ENCODE measurements around the gene FOSL1. TPM values are rescaled to one million over a fixed set of nuclear protein-coding genes. Genes with fewer than 3 reads are reported as not detected.
"Not testable (repeated sequence)": the region's sequence is repeated elsewhere in the genome, so short reads cannot be mapped to it uniquely, and the experiment has no call there.

The FOSL1 gene
- polyA plus RNA-seq, 3 donors: 0.07 to 0.24 (median 0.20) TPM

- DNase-seq (ENCODE audit: extremely low read depth in 1 of 11, low read depth in 9 of 11, low spot score in 4 of 11): no peak
Observed at GRCh38 chr11:65900899-65901180, 652 bp upstream of the FOSL1 start.

DNA sequence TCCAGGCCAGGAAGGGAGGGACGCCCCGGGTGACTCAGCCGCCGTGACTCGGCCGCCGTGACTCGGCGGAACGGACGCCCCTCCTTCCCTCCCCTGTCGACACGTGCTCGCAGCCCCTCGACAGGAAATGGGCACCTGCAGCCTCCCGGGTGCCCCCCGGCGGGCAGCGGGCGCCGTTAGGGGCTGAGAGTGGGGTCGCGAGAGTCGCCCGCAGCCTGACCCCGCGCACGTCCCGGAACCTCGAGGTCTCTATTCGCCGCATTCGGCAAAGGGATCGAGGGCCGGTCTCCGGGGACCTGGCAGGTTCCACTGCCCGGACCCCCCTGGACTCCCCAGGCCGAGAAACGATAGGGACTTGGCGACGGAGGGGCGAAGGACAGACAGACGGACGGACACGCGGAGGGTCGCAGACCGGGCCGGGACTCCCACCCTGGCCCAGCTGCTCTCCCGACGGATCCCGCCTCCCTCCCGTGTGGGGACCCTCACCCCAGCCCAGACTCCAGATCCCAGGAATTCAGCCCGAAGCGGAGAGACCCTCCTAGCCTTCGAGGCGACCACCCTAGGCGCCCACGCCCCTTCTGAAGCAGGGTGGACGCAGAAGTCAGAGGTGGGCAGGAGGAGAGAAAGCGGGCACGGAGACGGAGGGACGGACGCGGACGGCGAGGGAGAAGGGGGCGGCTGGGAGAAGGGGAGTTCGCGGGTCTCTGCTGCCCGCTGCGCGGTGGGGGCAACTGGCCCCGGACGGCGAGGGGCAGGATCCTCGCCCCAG lies 648 bp downstream of the FOSL1 start:
- no peak for DNase-seq (ENCODE audit: extremely low read depth in 1 of 11, low read depth in 9 of 11, low spot score in 4 of 11)

DNA sequence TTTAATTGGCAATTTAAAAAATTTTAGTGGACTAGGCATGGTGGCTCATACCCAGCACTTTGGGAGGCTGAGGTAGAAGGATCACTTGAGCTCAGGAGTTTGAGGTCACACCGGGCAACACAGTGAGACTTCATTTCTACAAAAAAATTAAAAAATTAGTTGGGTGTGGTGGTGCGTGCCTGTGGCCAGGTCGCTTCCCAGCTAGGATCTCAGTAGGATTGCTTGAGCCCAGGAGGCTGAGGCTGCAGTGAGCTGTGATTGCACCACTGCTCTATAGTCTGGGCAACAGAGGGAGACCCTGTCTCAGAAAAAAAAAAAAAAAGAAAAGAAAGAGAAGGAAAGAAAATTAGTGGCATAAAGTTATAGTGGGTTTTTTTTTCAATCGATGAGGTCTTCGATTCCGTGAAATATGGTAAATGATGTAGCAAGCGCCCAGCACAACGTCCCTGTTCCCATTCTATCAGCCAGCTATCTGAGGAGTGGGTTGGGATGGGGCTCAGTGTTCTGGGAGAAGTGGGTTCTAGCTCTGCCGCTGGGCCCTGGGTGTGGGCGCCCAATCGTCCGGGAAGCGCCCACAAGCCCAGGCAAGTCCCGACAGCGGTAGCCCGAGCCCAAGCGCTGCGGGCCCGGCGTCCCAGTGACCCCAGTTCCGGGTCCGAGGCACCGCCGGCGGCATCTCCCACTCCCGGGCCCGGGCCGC lies 1.4 kb downstream of the FOSL1 start:
- DNase-seq (ENCODE audit: extremely low read depth in 1 of 11, low read depth in 9 of 11, low spot score in 4 of 11): no peak

DNA sequence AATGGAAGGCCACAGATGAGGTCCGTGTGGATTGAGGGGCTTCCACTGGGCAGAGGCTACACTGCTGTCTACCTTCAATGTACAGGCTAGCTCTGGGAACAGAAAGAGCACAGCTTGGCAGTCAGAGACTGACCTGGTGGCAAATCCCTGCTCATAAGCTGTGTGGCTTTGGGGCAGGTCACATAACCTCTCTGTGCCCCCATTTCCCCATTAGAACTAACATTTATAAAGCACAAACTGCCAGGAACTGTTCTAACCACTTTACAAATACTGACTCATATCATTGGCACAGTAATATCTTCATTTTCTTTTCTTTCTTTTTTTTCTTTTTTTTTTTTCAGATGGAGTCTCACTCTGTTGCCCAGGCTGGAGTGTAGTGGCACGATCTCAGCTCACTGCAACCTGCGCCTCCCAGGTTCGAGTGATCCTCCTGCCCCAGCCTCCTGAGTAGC lies 3.1 kb downstream of the FOSL1 start:
- no peak for DNase-seq (ENCODE audit: extremely low read depth in 1 of 11, low read depth in 9 of 11, low spot score in 4 of 11)

GRCh38 chr11:65896034-65896999 lies 3.9 kb downstream of the FOSL1 start:
- DNase-seq (ENCODE audit: extremely low read depth in 1 of 11, low read depth in 9 of 11, low spot score in 4 of 11): no peak

GRCh38 chr11:65895482-65895981 lies 4.7 kb downstream of the FOSL1 start:
- DNase-seq (ENCODE audit: extremely low read depth in 1 of 11, low read depth in 9 of 11, low spot score in 4 of 11): no peak

DNA sequence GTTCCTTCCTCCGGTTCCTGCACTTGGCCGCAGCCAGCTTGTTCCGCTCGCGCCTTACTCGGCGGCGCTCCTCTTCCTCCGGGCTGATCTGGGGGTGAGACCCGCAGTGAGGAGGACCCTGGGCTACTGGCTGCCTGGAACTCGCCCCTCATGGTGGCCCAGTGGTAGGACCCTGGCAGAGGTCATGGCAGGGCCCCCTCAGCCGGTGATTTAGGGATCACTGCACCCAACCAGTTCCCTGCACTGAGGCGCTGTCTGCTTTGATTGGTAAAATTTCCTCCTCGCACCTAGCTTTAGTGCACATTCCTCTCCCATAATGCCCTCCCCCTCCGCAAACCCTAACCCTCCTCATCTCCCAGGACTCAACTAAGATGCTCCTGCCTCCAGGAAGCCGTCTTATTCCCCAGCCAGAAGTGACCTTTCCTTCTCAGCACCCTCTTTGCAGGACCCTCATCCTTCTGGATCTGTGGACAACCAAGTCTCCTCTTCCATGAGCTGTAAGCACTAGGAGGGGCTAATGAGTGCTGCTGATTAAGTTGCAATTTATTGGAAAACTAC lies 6.1 kb downstream of the FOSL1 start:
- DNase-seq (ENCODE audit: extremely low read depth in 1 of 11, low read depth in 9 of 11, low spot score in 4 of 11): no peak

- DNase-seq (ENCODE audit: extremely low read depth in 1 of 11, low read depth in 9 of 11, low spot score in 4 of 11): no peak
Observed at GRCh38 chr11:65892661-65893317, 7.4 kb downstream of the FOSL1 start.

GRCh38 chr11:65892137-65892540 lies 8.0 kb downstream of the FOSL1 start:
- not testable (repeated sequence) for DNase-seq (ENCODE audit: extremely low read depth in 1 of 11, low read depth in 9 of 11, low spot score in 4 of 11)

- no peak for DNase-seq (ENCODE audit: extremely low read depth in 1 of 11, low read depth in 9 of 11, low spot score in 4 of 11)
Observed at GRCh38 chr11:65891219-65892136, 8.7 kb downstream of the FOSL1 start.

- peak; percentile 86 to 96 (median 93) for DNase-seq (ENCODE audit: extremely low read depth in 1 of 11, low read depth in 9 of 11, low spot score in 4 of 11)
Observed at GRCh38 chr11:65890324-65891218, 9.6 kb downstream of the FOSL1 start, which contains the start of gene CCDC85B. CCDC85B (plus strand) TSS chr11:65890673; CDS start chr11:65890784, 111 bp downstream.

- DNase-seq (ENCODE audit: extremely low read depth in 1 of 11, low read depth in 9 of 11, low spot score in 4 of 11): peak; percentile 89 to 96 (median 94)
Observed at GRCh38 chr11:65888163-65888814, 11.9 kb downstream of the FOSL1 start, which contains the start of gene FIBP. FIBP (minus strand) TSS chr11:65888471; CDS start chr11:65888418, 53 bp downstream.

DNA sequence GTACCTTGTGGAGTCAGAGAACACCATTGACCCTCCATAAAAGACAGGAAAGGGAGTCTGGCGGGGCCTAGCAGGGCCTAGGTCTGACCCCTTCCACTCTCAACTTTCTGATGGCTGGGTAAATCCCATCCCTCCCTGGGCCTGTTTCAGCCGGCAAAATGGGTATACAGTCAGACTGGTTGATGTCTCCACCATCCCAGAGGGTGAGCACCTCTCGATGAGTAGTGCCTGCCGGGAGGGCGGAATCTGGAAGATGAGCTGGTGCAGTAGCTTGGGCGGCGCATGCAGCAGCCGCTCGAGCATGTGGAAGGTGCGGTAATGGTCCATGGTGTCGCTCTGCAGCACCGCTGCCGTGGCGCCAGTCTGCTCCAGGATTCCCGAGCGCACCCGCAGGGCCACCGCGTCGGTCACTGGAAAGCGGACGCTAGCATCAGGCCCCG lies 12.4 kb downstream of the FOSL1 start:
- DNase-seq (ENCODE audit: extremely low read depth in 1 of 11, low read depth in 9 of 11, low spot score in 4 of 11): no peak

DNA sequence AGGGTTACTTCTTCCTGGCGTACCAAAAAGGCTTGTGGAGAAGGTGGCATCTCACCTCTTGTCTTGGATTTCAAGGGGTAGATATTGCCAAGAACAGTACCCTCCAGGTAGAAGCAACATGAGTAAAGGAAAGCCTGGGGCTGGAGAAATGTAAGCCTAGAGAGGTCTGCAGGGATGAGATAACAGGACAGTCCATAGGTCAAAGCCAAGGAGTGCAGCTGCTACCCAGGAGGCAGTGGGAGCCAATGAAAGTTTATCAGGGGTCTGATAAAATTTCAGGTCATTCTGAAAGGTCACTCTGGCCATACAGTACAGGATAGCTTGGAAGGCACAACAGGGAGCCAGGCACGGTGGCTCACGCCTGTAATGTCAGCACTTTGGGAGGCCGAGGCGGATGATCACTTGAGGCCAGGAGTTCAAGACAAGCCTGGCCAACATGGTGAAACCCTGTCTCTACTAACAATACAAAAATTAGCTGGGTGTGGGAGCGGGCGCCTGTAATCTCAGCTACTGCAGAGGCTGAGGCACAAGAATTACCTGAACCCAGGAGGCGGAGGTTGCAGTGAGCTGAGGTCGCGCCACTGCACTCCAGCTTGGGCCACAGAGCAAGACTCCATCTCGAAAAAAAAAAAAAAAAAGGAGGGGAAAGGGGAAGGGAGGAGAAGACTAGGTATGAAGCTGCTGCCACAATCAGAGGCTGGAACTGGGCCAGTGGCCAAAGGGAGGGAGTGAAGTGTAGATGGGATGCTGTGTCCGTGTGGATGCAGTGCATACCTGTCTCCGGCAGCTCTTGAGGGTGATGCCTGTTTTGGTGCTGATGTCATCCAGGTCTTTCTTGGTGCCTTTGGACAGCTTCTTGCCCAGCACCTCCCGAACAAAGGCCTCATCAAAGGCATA lies 13.1 kb downstream of the FOSL1 start:
- no peak for DNase-seq (ENCODE audit: extremely low read depth in 1 of 11, low read depth in 9 of 11, low spot score in 4 of 11)

Measured in renal cortex interstitium (tissue), 11 donors.